Cortex of kidney (tissue), 1 donor: ENCODE data around the gene LINGO4.

Experiments
- DNase-seq: peaks from one replicate; lab custom pipeline; 2025; lab: John Stamatoyannopoulos, UW

Gene LINGO4

GRCh38 chr1:151805066-151805820 is at the start of gene LINGO4:
TSS of gene LINGO4 (minus strand) at chr1:151805419. CDS start at chr1:151802704, 2,715 bp downstream.
- no peak for DNase-seq

GRCh38 chr1:151854658-151855057 is 49.4 kb upstream of the LINGO4 start:
- DNase-seq: no peak

- DNase-seq: no peak
These were observed 48.3 kb upstream of the LINGO4 start, which contains the start of gene THEM5 for GRCh38 chr1:151853411-151853943. TSS of gene THEM5 (minus strand) at chr1:151853712. CDS start at chr1:151853565, 147 bp downstream.

- no peak for DNase-seq
These were observed 47.5 kb upstream of the LINGO4 start for GRCh38 chr1:151852733-151853132.

- no peak for DNase-seq
These were observed 46.7 kb upstream of the LINGO4 start for GRCh38 chr1:151851886-151852285.

- no peak for DNase-seq
These were observed 44.7 kb upstream of the LINGO4 start for GRCh38 chr1:151849871-151850270.

- no peak for DNase-seq
These were observed 43.9 kb upstream of the LINGO4 start for GRCh38 chr1:151849126-151849525.

GRCh38 chr1:151847867-151848596 is 42.8 kb upstream of the LINGO4 start:
- no peak for DNase-seq

- DNase-seq: no peak
These were observed 41.5 kb upstream of the LINGO4 start for GRCh38 chr1:151846686-151847237.

GRCh38 chr1:151846062-151846568 is 40.9 kb upstream of the LINGO4 start:
- no peak for DNase-seq

GRCh38 chr1:151843398-151843797 is 38.2 kb upstream of the LINGO4 start:
- no peak for DNase-seq

- DNase-seq: no peak
These were observed 35.9 kb upstream of the LINGO4 start for GRCh38 chr1:151841141-151841540.

GRCh38 chr1:151840421-151840820 is 35.2 kb upstream of the LINGO4 start:
- no peak for DNase-seq

GRCh38 chr1:151839457-151840403 is 34.5 kb upstream of the LINGO4 start, which contains the start of gene C2CD4D:
TSS of gene C2CD4D (minus strand) at chr1:151839820. CDS start at chr1:151838989, 831 bp downstream.
- no peak for DNase-seq

GRCh38 chr1:151839082-151839412 is 33.8 kb upstream of the LINGO4 start:
- no peak for DNase-seq

- DNase-seq: no peak
These were observed 33.2 kb upstream of the LINGO4 start for GRCh38 chr1:151838222-151839081.

- no peak for DNase-seq
These were observed 32.6 kb upstream of the LINGO4 start for GRCh38 chr1:151837884-151838221.

GRCh38 chr1:151837197-151837596 is 32.0 kb upstream of the LINGO4 start:
- no peak for DNase-seq

GRCh38 chr1:151835596-151835995 is 30.4 kb upstream of the LINGO4 start:
- DNase-seq: no peak

- no peak for DNase-seq
These were observed 29.0 kb upstream of the LINGO4 start for GRCh38 chr1:151834239-151834638.
